NB4 (cell line): Measurements from ENCODE around the gene TNFSF18.

Source experiments
- DNase-seq: peaks from one replicate; pipeline ENCODE4 v3.0.0; 2010; ENCODE audit warnings: low read depth
- H3K4me3 ChIP-seq: one replicate; pipeline ENCODE4 v1.5.1; 2011; ENCODE audit warnings: mild to moderate bottlenecking, low read depth, low read length, moderate library complexity
- MYC ChIP-seq: IDR thresholded peaks from 2 replicates; pipeline ENCODE4 v1.6.1; 2011; ENCODE audit warnings: low read depth, low read length
- POLR2A ChIP-seq: IDR thresholded peaks from 2 replicates; pipeline ENCODE4 v1.6.1; 2011; ENCODE audit warnings: mild to moderate bottlenecking; ENCODE audit not compliant: insufficient read length; ENCODE audit errors: extremely low read depth
- TF ChIP-seq, protein P1 (sequence below): IDR thresholded peaks from one replicate; pipeline ENCODE4 v1.5.1; 2012; ENCODE audit warnings: low read depth, low read length
- TF ChIP-seq, protein P2 (sequence below): IDR thresholded peaks from 2 replicates; pipeline ENCODE4 v1.6.1; 2011; ENCODE audit warnings: low read depth, low read length

The TNFSF18 gene

DNA sequence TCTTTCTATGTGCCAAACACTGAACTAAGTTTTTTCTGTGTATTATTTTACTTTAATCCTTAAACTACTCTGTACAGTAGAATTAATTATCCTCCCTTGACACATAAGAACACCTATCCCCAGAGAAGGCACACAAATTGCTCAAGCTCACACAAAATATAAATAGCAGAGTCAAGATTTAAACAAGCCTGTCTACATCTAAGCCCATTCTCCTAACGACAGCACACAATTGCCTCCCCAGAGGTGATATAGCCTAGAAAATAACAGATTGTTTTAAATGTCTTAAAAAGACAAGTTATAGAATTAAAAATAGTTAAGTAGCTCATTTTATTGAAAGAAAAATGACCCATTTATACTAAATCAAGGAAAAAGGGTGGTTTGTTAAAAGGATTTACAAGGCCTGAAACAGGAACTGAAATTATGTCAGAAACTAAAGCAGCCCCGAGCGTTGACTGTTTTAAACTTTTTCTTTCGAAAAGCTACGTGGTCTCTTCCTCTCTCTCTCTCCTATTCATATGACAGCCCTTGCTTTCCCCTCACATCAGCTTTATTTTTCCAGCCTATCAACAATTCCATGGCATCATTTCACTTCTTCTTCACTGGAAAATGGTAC lies 30.5 kb downstream of the TNFSF18 start:
- TF ChIP-seq, protein P1, sequence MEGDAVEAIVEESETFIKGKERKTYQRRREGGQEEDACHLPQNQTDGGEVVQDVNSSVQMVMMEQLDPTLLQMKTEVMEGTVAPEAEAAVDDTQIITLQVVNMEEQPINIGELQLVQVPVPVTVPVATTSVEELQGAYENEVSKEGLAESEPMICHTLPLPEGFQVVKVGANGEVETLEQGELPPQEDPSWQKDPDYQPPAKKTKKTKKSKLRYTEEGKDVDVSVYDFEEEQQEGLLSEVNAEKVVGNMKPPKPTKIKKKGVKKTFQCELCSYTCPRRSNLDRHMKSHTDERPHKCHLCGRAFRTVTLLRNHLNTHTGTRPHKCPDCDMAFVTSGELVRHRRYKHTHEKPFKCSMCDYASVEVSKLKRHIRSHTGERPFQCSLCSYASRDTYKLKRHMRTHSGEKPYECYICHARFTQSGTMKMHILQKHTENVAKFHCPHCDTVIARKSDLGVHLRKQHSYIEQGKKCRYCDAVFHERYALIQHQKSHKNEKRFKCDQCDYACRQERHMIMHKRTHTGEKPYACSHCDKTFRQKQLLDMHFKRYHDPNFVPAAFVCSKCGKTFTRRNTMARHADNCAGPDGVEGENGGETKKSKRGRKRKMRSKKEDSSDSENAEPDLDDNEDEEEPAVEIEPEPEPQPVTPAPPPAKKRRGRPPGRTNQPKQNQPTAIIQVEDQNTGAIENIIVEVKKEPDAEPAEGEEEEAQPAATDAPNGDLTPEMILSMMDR, result no peak
- TF ChIP-seq, protein P2, sequence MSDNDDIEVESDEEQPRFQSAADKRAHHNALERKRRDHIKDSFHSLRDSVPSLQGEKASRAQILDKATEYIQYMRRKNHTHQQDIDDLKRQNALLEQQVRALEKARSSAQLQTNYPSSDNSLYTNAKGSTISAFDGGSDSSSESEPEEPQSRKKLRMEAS, result no peak
- no peak for TF ChIP-seq POLR2A
- no peak for TF ChIP-seq MYC
- no peak overlapping the region for H3K4me3 ChIP-seq
- DNase-seq, result peak; percentile 4

DNA sequence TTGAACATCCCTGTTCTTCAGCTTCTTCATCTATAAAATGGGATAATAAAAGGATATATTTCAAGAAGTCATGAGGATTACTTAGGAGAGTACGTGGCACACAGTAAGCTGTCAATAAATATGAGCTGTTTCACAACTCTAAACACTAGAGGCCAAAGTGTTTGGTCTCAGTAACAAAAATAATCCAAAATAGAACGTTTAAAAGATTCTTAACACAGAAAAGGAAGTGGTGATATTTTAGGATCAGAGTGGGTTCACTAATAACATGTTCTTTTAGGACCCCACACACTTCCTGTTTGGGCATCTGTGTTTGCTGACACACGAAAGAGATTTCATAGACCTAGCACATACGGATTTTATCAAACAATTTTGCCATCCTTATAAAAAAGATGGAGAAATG lies 32.9 kb downstream of the TNFSF18 start:
- TF ChIP-seq POLR2A, result no peak
- TF ChIP-seq, protein P1, result no peak
- TF ChIP-seq, protein P2, result no peak
- no peak for TF ChIP-seq MYC
- no peak for DNase-seq
- no peak overlapping the region for H3K4me3 ChIP-seq

DNA sequence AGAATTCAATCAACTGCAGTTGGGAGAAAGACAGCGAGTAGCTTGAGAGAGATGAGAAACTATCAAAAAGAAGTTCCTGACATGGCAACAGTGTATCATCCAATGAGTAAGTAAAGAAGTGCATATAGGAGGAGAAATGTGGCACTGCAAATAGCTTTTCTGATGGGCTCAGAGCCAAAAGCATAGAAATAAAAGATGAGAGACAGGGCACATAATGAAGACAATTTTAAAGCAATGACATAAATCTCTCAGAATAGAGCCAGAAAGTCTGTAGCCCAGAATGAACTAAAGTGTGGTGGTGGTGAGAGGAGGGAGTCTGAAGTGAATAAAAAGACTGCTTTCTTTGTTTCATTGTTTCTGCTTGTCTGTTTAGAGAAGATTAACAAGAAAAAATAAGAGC lies 34.3 kb downstream of the TNFSF18 start:
- no peak overlapping the region for H3K4me3 ChIP-seq
- TF ChIP-seq, protein P2, result no peak
- TF ChIP-seq, protein P1, result no peak
- TF ChIP-seq MYC (no peak), POLR2A (no peak)
- no peak for DNase-seq

DNA sequence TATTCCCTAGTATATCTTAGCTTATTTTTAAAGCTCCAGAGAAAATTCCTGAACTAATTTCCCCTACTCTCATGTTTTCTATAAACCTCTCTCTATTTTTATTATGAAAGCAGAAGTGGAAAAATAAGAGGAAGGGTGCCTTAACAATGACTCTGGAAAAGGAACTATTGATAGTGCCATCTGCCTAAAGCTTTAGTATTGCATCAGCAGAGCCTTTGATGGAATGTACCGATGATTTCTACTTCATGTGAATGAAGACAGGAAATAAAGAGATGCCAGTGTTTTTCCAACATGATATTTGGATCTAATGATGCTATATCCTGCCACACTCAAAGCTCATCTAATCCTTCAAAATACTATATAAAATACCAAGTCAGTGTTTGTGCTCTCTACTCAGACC lies 35.1 kb downstream of the TNFSF18 start:
- TF ChIP-seq, protein P2, result no peak
- TF ChIP-seq, protein P1, result no peak
- TF ChIP-seq MYC (no peak), POLR2A (no peak)
- H3K4me3 ChIP-seq, result no peak overlapping the region
- peak; percentile 27 for DNase-seq

DNA sequence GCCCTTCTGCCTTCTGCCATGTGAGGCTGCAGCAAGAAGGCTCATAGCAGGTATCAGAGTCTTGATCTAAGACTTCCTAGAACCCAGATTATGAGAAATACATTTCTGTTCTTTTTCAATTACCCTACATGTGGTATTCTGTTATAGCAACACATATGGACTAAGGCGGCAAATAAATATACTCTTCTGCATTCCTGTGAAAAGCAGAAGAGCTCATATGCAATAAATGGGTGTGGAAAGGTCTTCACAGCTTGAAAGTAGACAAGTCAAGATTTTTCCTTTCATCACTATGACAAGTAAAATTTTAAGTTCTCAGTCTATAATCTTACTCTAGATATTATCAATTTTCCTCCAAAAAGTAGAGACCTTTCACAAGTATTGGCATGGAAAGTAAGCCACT lies 36.6 kb downstream of the TNFSF18 start:
- TF ChIP-seq POLR2A (no peak), MYC (no peak)
- TF ChIP-seq, protein P2, result no peak
- TF ChIP-seq, protein P1, result no peak

DNA sequence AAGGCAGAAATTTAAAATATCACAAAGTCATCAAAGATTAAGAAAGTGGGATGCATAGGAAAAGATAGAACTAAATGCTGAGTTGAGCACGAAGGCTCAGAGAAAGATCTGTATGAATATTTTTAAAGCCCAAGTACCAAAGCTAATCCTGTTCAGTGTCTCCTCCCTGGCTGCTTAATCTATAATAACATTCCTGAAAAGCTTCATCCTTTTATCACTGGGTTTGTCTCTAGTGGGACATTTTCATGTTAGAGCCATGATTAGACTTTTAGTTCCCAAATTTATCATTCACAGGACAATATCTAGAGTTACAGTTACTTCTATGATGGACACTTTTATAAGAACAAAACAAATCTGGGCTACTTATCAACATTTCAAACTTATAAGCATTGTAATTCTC lies 38.6 kb downstream of the TNFSF18 start:
- H3K4me3 ChIP-seq, result no peak overlapping the region
- DNase-seq, result no peak
- TF ChIP-seq, protein P1, result no peak
- TF ChIP-seq, protein P2, result no peak
- TF ChIP-seq POLR2A (no peak), MYC (no peak)

More for the DNA sequence above, 36.6 kb downstream of the TNFSF18 start:
- DNase-seq, result no peak
- no peak overlapping the region for H3K4me3 ChIP-seq
